ENCODE data around the gene ZBTB24.

- no peak for TF ChIP-seq CTCF (IDR thresholded peaks at IDR 0.05)
- no peak for TF ChIP-seq POLR2A (IDR thresholded peaks at IDR 0.05)
These were observed 35.0 kb downstream of the ZBTB24 start for GRCh38 chr6:109447878-109448555.

Data from transverse colon (tissue), 3 donors.